NCI-H2029 treated with DMSO at 0.1 percent for 48 hours (cell line): ENCODE results near the gene HEATR9.

ENCODE experiments used
- DNase-seq: peaks from one replicate; lab custom pipeline; 2025; lab: John Stamatoyannopoulos, UW

HEATR9 gene

GRCh38 chr17:35808962-35809854 is 59.5 kb downstream of the HEATR9 start, which contains the start of gene TAF15:
Gene TAF15, plus strand, starts transcription at chr17:35809484. Its CDS starts 86 bp downstream, at chr17:35809570.
- DNase-seq: peak; percentile 97

GRCh38 chr17:35808240-35808961 is 60.3 kb downstream of the HEATR9 start:
- no peak for DNase-seq

GRCh38 chr17:35807371-35808144 is 61.1 kb downstream of the HEATR9 start:
- DNase-seq: no peak
